Ovary (tissue), 9 donors: Measurements from ENCODE around the gene IL4. TPM values are rescaled to one million over a fixed set of nuclear protein-coding genes. Genes with fewer than 3 reads are reported as not detected.

Experiments
- DNase-seq, 5 donors: peaks; one replicate each; pipeline ENCODE4 v3.0.0-alpha.2; 2019 to 2020
- H3K27ac ChIP-seq, 2 donors: fragments of 200-600 bp; one replicate each; pipeline versions ENCODE4 v1.5.1 to v1.8.0; 2019 to 2022
- H3K27me3 ChIP-seq: fragments of 200-600 bp; one replicate; pipeline ENCODE4 v1.8.0; 2022
- H3K36me3 ChIP-seq: fragments of 200-600 bp; sonication (generic); one replicate; pipeline ENCODE4 v1.5.1; 2019
- H3K4me1 ChIP-seq: one replicate; pipeline ENCODE4 v1.8.1; 2013; ENCODE audit warnings: mild to moderate bottlenecking, moderate library complexity; ENCODE audit not compliant: insufficient read depth
- H3K4me3 ChIP-seq: fragments of 200-600 bp; sonication (generic); one replicate; pipeline ENCODE4 v1.5.1; 2017
- H3K9me3 ChIP-seq, 2 donors: fragments of 200-600 bp in 1 of 2; sonication (generic) in 1 of 2; one replicate each; pipeline versions ENCODE4 v1.5.1 to v1.8.1; 2013 to 2019; ENCODE audit warnings: mild to moderate bottlenecking in 1 of 2, moderate library complexity in 1 of 2
- EP300 ChIP-seq: sonication (generic); formaldehyde crosslinking; IDR thresholded peaks from one replicate; pipeline ENCODE4 v1.6.1; 2017; ENCODE audit warnings: antibody characterized with exemption
- POLR2A ChIP-seq: fragments of 450-650 bp; IDR thresholded peaks from one replicate; pipeline ENCODE4 v1.6.1; 2017; ENCODE audit warnings: antibody characterized with exemption, mild to moderate bottlenecking, moderate library complexity
- WGBS, 3 donors: extraction: QIAGEN DNeasy Blood & Tissue Kit in 1 of 3; methylation state at CpG; one replicate each; pipeline versions ENCODE4 v1.1.5 to v1.1.7; 2013 to 2017; 5-methylcytosine and 5-hydroxymethylcytosine counted together
- intact Hi-C, 4 donors: fragments of 100-400 bp; cut with DNase I; formaldehyde crosslinking; loops; one replicate each; pipeline versions ENCODE4 v1.11.0 to v1.15.1; 2022 to 2023
- polyA plus RNA-seq, 2 donors: library from polyadenylated mRNA; stranded (reverse); fragments of 200-250 nt in 1 of 2; fragments of 350-450 nt in 1 of 2; fragmentation: Illumina TruSeq in 1 of 2; extraction: RNeasy Lipid Tissue Mini Kit (QIAGEN cat#74804) in 1 of 2; gene quantifications; one replicate each; pipeline ENCODE4 v1.2.3, GENCODE V29; 2013 to 2014
- total RNA-seq, 7 donors: library from RNA; depleted of rRNA in 2 of 7; stranded (reverse); fragments of >200 nt in 2 of 7; fragmentation: NEBNext Ultra II Directional in 3 of 7; extraction: Animal tissue kit (Norgen Biotek cat#: 25700) in 3 of 7; gene quantifications; one replicate each; pipeline versions ENCODE4 v1.1.0 to v1.2.4, GENCODE V29; 2016 to 2023
- TF ChIP-seq, protein P1 (sequence below), 3 donors: fragments of 450-650 bp in 2 of 3; fragments of 200-600 bp in 1 of 3; IDR thresholded peaks; one replicate each; pipeline versions ENCODE4 v1.5.1 to v1.8.0; 2016 to 2022; ENCODE audit warnings: antibody characterized with exemption in 3 of 3, mild to moderate bottlenecking in 1 of 3
- donor health status: DM: no; HTN: no; CAD: no; lungs with moderate emphysema.
- donor health status: DM: no; HTN: no; CAD: no.
- donor health status: Bipolar disorder and iron deficiency.
- donor health status: DM: yes; HTN: yes; CAD: no.
- donor health status: DM: no; HTN: no; CAD: no.
- donor health status: DM: yes; HTN: yes; CAD: no.

IL4 gene
- total and polyA plus RNA-seq, 9 donors = not detected

DNA sequence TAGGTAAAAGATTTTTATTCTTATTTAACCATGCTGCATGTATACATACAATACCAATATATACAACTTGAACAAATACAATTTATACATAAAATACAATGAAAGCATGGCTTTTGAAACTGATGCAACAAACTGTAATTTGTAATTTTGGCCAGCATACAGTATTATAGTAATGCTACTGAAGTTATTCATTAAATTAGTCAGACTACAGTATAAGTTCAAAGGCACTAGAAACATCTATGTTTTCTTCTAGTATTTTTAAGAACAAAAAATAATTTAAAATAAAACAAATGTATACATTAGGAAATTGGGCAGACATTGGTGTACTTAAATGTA, 18.8 kb downstream of the IL4 start:
- H3K9me3 ChIP-seq = no peaks in the 10 kb centered on the region
- no peak for TF ChIP-seq POLR2A
- TF ChIP-seq, protein P1, sequence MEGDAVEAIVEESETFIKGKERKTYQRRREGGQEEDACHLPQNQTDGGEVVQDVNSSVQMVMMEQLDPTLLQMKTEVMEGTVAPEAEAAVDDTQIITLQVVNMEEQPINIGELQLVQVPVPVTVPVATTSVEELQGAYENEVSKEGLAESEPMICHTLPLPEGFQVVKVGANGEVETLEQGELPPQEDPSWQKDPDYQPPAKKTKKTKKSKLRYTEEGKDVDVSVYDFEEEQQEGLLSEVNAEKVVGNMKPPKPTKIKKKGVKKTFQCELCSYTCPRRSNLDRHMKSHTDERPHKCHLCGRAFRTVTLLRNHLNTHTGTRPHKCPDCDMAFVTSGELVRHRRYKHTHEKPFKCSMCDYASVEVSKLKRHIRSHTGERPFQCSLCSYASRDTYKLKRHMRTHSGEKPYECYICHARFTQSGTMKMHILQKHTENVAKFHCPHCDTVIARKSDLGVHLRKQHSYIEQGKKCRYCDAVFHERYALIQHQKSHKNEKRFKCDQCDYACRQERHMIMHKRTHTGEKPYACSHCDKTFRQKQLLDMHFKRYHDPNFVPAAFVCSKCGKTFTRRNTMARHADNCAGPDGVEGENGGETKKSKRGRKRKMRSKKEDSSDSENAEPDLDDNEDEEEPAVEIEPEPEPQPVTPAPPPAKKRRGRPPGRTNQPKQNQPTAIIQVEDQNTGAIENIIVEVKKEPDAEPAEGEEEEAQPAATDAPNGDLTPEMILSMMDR (IDR thresholded peaks at IDR 0.05) = no peak
- H3K36me3 ChIP-seq = no peaks in the 10 kb centered on the region
- DNase-seq = no peak
- no peak overlapping the region for H3K4me3 ChIP-seq
- H3K27me3 ChIP-seq = no peaks in the 10 kb centered on the region
- H3K27ac ChIP-seq = no peak overlapping the region
- H3K4me1 ChIP-seq = no peaks in the 10 kb centered on the region
- intact Hi-C loops = no loop called here

DNA sequence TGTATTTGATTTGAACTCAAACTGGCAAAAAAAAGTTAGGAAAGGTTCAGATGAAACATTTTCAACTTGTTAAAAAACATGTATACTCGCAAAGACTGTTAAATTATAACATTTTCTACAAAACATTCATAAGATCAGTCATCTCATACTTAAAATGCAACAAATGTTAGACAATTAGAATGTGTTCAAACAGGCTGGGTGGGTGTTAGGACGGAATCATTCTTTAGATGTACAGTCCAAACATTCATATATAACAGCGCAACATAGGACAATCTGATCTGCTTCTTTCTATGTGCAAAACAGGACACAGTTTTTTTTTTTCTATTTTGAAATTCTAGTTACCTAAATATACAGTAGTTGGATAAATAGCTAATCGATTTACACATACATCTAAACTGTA, 22.2 kb downstream of the IL4 start:
- no peaks in the 10 kb centered on the region for H3K9me3 ChIP-seq
- 93 to 97% (median 94%) methylated on average over 4 of the region's 4 CpGs for WGBS, 3 donors
- no peaks in the 10 kb centered on the region for H3K4me1 ChIP-seq
- no peak for DNase-seq
- TF ChIP-seq, protein P1 (IDR thresholded peaks at IDR 0.05) = no peak
- no peak for TF ChIP-seq EP300
- TF ChIP-seq POLR2A = no peak
- no peaks in the 10 kb centered on the region for H3K36me3 ChIP-seq
- no peak overlapping the region for H3K4me3 ChIP-seq
- no peaks in the 10 kb centered on the region for H3K27me3 ChIP-seq
- intact Hi-C loops = no loop called here
- H3K27ac ChIP-seq = no peak overlapping the region

DNA sequence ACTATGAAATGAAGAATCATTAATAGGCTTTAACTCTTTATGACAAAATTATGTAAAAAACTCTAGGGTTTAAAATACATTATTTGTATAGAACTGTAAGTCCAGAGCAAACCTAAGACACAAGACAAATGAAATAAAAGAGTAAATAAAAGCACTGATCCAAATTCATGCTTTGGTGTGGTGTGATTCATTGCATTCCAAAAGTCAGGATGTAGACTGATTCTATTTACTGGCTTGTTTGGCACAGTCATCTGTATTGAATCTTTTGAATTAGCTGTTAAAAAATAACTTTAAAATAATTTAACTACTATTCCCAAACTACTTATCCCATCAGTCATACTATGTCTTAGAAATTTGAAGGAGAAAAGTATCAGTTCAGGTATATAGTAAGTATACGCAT, 31.1 kb downstream of the IL4 start:
- Histone ChIP-seq H3K9me3 (no peaks in the 10 kb centered on the region), H3K4me1 (no peaks in the 10 kb centered on the region), H3K4me3 (no peak overlapping the region), H3K27ac (no peak overlapping the region), H3K36me3 (no peaks in the 10 kb centered on the region), H3K27me3 (no peaks in the 10 kb centered on the region)
- TF ChIP-seq, protein P1 (IDR thresholded peaks at IDR 0.05) = no peak
- no peak for TF ChIP-seq EP300
- DNase-seq = no peak
- 96 to 98% (median 97%) methylated on average over 1 of the region's 1 CpG for WGBS, 3 donors
- intact Hi-C loops = no loop called here

DNA sequence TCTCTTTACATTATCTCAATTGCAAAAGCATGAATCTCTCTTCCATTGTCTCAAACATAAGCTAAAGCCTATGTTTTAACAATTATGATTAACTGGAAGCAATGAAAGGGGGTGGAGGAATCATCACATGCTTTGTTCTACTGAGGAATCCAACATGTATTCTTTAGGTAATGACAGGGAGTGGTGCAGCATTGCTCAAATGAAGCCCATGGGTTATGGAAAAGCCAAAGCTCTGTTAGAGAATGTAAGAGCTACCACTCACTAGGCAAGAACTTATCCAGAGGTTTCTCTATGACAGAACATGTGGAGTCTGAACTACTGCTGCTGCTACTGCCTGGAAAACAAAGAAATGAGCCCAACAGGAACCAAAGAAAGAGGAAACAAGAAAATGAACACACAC, 34.9 kb downstream of the IL4 start:
- no peak for TF ChIP-seq POLR2A
- TF ChIP-seq, protein P1 (IDR thresholded peaks at IDR 0.05) = no peak
- no peak for TF ChIP-seq EP300
- no peaks in the 10 kb centered on the region for H3K36me3 ChIP-seq
- no peaks in the 10 kb centered on the region for H3K27me3 ChIP-seq
- no peaks in the 10 kb centered on the region for H3K9me3 ChIP-seq
- H3K4me1 ChIP-seq = no peaks in the 10 kb centered on the region
- no peak overlapping the region for H3K4me3 ChIP-seq
- no peak overlapping the region for H3K27ac ChIP-seq
- no peak for DNase-seq
- intact Hi-C loops = no loop called here
